ENCODE data around the gene SMARCA1. TPM values are rescaled to one million over a fixed set of nuclear protein-coding genes. Genes with fewer than 3 reads are reported as not detected.
"Not testable (repeated sequence)": the region's sequence is repeated elsewhere in the genome, so short reads cannot be mapped to it uniquely, and the experiment has no call there.

Gene SMARCA1
- total and polyA plus RNA-seq, 2 donors from 2014 or later, result 20.0 to 34.7 TPM

DNA sequence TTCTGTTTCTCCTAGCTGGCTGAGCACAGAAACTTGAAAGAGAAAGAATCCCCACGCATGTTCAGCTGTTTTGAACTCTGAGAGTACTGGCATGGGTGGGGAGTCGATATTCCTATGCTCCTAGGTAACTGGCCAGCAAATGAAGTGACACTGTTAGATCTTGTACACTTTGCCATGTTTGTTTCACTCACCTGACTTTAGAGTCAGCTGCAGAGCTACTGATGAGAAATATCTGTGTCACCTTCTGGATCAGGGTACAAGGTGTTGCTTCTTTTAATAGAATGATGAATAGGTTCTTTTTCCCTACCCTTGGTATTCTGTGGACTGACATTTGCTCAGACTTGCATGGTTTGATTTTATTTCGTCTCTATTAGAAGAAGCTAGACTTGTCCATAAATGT is 45.1 kb upstream of the SMARCA1 start:
- DNase-seq, result no peak
- Histone ChIP-seq H3K4me1 (ENCODE audit: control insufficient read depth in 2 of 3, insufficient read depth in 2 of 3, low read depth in 1 of 3, low read length in 3 of 3) (no peaks in the 10 kb centered on the region), H3K9me3 (ENCODE audit: control insufficient read depth in 2 of 3, insufficient read depth in 1 of 3, low read length in 3 of 3) (no peaks in the 10 kb centered on the region), H3K4me3 (ENCODE audit: low read length in 3 of 3) (no peak overlapping the region), H3K36me3 (ENCODE audit: control insufficient read depth in 2 of 3, insufficient read depth in 3 of 3, low read length in 3 of 3) (peaks cover 0 to 10% (median 2%) of the 10 kb centered on the region in 3 donors), H3K9ac (ENCODE audit: low read length in 3 of 3) (no peak overlapping the region), H3K27me3 (ENCODE audit: control insufficient read depth, insufficient read depth, low read length) (no peaks in the 10 kb centered on the region), H3K27ac (ENCODE audit: low read depth in 2 of 2, low read length in 2 of 2) (no peak overlapping the region)
- FAIRE-seq, result no peak
- TF ChIP-seq, protein P1, sequence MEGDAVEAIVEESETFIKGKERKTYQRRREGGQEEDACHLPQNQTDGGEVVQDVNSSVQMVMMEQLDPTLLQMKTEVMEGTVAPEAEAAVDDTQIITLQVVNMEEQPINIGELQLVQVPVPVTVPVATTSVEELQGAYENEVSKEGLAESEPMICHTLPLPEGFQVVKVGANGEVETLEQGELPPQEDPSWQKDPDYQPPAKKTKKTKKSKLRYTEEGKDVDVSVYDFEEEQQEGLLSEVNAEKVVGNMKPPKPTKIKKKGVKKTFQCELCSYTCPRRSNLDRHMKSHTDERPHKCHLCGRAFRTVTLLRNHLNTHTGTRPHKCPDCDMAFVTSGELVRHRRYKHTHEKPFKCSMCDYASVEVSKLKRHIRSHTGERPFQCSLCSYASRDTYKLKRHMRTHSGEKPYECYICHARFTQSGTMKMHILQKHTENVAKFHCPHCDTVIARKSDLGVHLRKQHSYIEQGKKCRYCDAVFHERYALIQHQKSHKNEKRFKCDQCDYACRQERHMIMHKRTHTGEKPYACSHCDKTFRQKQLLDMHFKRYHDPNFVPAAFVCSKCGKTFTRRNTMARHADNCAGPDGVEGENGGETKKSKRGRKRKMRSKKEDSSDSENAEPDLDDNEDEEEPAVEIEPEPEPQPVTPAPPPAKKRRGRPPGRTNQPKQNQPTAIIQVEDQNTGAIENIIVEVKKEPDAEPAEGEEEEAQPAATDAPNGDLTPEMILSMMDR (IDR thresholded peaks at IDR 0.05; ENCODE audit: borderline replicate concordance, extremely low read depth, insufficient read depth), result no peak
- intact Hi-C loops (cut with DNase I), result no loop called here

DNA sequence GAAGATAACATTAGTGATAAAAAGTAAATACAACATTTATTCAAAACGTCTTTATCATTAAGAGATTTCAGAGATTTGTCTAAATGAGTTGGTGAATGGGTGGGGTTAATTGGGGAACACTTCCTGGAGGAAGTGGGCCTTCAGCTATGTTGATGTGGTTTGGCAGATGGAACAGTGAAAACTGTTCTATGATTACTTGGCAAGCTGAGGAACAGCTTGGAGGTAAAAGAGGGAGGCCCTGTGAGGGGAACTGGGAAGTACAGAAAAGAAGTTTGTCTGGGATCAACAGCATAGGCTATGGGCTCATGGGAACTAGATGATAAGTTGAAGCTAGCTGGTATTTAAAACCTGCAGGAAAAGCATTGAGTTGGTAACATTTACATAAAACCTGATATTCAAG is 42.8 kb upstream of the SMARCA1 start:
- H3K36me3 ChIP-seq (ENCODE audit: control insufficient read depth in 2 of 3, insufficient read depth in 3 of 3, low read length in 3 of 3), result peaks cover 2 to 10% (median 4%) of the 10 kb centered on the region in 3 donors
- no peak overlapping the region for H3K9ac ChIP-seq (ENCODE audit: low read length in 3 of 3)
- H3K9me3 ChIP-seq (ENCODE audit: control insufficient read depth in 2 of 3, insufficient read depth in 1 of 3, low read length in 3 of 3), result no peaks in the 10 kb centered on the region
- TF ChIP-seq, protein P1 (IDR thresholded peaks at IDR 0.05; ENCODE audit: borderline replicate concordance, extremely low read depth, insufficient read depth), result no peak
- no peaks in the 10 kb centered on the region for H3K27me3 ChIP-seq (ENCODE audit: control insufficient read depth, insufficient read depth, low read length)
- no peak overlapping the region for H3K27ac ChIP-seq (ENCODE audit: low read depth in 2 of 2, low read length in 2 of 2)
- no peak for FAIRE-seq
- H3K4me1 ChIP-seq (ENCODE audit: control insufficient read depth in 2 of 3, insufficient read depth in 2 of 3, low read depth in 1 of 3, low read length in 3 of 3), result no peaks in the 10 kb centered on the region
- H3K4me3 ChIP-seq (ENCODE audit: low read length in 3 of 3), result no peak overlapping the region
- intact Hi-C loops (cut with DNase I), result no loop called here
- DNase-seq, result no peak

DNA sequence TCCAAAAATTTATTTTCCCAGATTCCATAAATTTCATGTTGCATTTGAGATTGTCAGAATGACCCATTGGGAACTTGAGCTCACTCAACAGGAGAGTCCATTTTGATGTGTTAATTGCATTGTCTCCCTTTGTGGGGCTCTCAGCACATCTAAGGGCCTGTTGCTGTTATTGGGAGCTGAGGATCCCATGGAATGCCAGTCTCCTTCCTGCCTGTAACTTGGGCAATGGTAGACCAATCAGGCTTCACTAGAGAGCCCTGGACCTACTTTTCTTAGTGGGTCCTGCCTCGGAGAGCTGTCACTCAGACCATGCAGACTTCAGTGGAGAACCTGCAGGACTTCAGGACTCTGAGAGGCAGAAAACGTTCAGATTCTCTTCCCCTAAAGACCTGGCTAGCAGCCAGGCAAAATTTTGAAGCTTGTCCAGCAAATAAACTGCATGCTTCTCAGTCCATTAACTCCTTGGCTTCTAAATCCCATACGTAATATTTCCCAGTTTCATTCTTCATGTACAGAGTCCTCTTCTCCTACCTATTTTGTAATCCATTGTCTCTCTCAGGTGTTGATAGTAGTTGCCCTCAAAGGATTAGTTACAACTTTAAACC is 41.9 kb upstream of the SMARCA1 start:
- Histone ChIP-seq H3K4me3 (ENCODE audit: low read length in 3 of 3) (no peak overlapping the region), H3K27me3 (ENCODE audit: control insufficient read depth, insufficient read depth, low read length) (no peaks in the 10 kb centered on the region), H3K4me1 (ENCODE audit: control insufficient read depth in 2 of 3, insufficient read depth in 2 of 3, low read depth in 1 of 3, low read length in 3 of 3) (no peaks in the 10 kb centered on the region), H3K9ac (ENCODE audit: low read length in 3 of 3) (no peak overlapping the region), H3K9me3 (ENCODE audit: control insufficient read depth in 2 of 3, insufficient read depth in 1 of 3, low read length in 3 of 3) (no peaks in the 10 kb centered on the region), H3K27ac (ENCODE audit: low read depth in 2 of 2, low read length in 2 of 2) (no peak overlapping the region), H3K36me3 (ENCODE audit: control insufficient read depth in 2 of 3, insufficient read depth in 3 of 3, low read length in 3 of 3) (peaks cover 2 to 10% (median 5%) of the 10 kb centered on the region in 3 donors)
- TF ChIP-seq, protein P1 (IDR thresholded peaks at IDR 0.05; ENCODE audit: borderline replicate concordance, extremely low read depth, insufficient read depth), result no peak
- no peak for FAIRE-seq
- DNase-seq, result peak in 2 of 5 donors; percentile 35 to 68
- intact Hi-C loops (cut with DNase I), result no loop called here

DNA sequence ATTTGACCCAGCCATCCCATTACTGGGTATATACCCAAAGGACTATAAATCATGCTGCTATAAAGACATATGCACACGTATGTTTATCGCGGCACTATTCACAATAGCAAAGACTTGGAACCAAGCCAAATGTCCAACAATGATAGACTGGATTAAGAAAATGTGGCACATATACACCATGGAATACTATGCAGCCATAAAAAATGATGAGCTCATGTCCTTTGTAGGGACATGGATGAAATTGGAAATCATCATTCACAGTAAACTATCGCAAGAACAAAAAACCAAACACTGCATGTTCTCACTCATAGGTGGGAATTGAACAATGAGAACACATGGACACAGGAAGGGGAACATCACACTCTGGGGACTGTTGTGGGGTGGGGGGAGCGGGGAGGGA is 41.1 kb upstream of the SMARCA1 start:
- H3K4me3 ChIP-seq (ENCODE audit: low read length in 3 of 3); intact Hi-C loops (cut with DNase I); H3K9ac ChIP-seq (ENCODE audit: low read length in 3 of 3); FAIRE-seq; H3K27me3 ChIP-seq (ENCODE audit: control insufficient read depth, insufficient read depth, low read length); DNase-seq; H3K9me3 ChIP-seq (ENCODE audit: control insufficient read depth in 2 of 3, insufficient read depth in 1 of 3, low read length in 3 of 3); H3K27ac ChIP-seq (ENCODE audit: low read depth in 2 of 2, low read length in 2 of 2); H3K4me1 ChIP-seq (ENCODE audit: control insufficient read depth in 2 of 3, insufficient read depth in 2 of 3, low read depth in 1 of 3, low read length in 3 of 3): not testable (repeated sequence)
- H3K36me3 ChIP-seq (ENCODE audit: control insufficient read depth in 2 of 3, insufficient read depth in 3 of 3, low read length in 3 of 3), result peaks cover under 1 to 11% (median 7%) of the 10 kb centered on the region in 3 donors
